T-cell (primary cell): ENCODE data around the gene CDC6. TPM values are rescaled to one million over a fixed set of nuclear protein-coding genes. Genes with fewer than 3 reads are reported as not detected.

ENCODE experiments used
- ATAC-seq, 4 experiments: fragments of 200-7000 bp in 3 of 4; fragments of 150-1000 bp in 1 of 4; cut with Tn5 transposase; replicated peaks in 1 of 4; 1 replicate in 3 of 4; 2 replicates in 1 of 4; pipeline ENCODE4 v1.10.0; 2021; ENCODE audit warnings: moderate library complexity in 3 of 4, mild to moderate bottlenecking in 2 of 4, moderate number of reproducible peaks in 1 of 4
- CTCF ChIA-PET, 2 donors: fragments of 300-600 bp; sonication (Branson Sonifier 250); formaldehyde crosslinking; loops; one replicate each; lab custom pipeline; 2022; ENCODE audit warnings: antibody characterized with exemption in 2 of 2; lab: Charles Lee
- POLR2A ChIA-PET, 2 donors: fragments of 300-600 bp; sonication (Branson Sonifier 250); formaldehyde crosslinking; loops; one replicate each; lab custom pipeline; 2022; ENCODE audit warnings: antibody characterized with exemption in 2 of 2; lab: Charles Lee
- DNase-seq, 35 experiments: peaks; one replicate each; pipeline versions ENCODE4 v3.0.0 to v3.0.0-alpha.2; 2013 to 2023
- H3K27ac ChIP-seq: one replicate; pipeline ENCODE4 v1.5.1; 2013; ENCODE audit warnings: low read length
- H3K27me3 ChIP-seq, 2 experiments: replicated peaks in 1 of 2; 1 replicate in 1 of 2; 2 replicates in 1 of 2; pipeline versions ENCODE4 v1.6.1 to v1.7.0; 2013; ENCODE audit warnings: low read length in 1 of 2, mixed read lengths in 1 of 2; ENCODE audit not compliant: control insufficient read depth in 2 of 2, insufficient read depth in 2 of 2; ENCODE audit errors: extremely low read depth in 1 of 2
- H3K36me3 ChIP-seq, 2 donors: 1 replicate in 1 of 2; 2 replicates in 1 of 2; pipeline versions ENCODE4 v1.6.1 to v1.7.0; 2013; ENCODE audit warnings: low read length in 1 of 2; ENCODE audit not compliant: control insufficient read depth in 2 of 2, insufficient read depth in 1 of 2; ENCODE audit errors: extremely low read depth in 1 of 2
- H3K4me1 ChIP-seq, 2 experiments: 1 replicate in 1 of 2; 2 replicates in 1 of 2; pipeline versions ENCODE4 v1.6.1 to v1.7.0; 2013; ENCODE audit warnings: low read length in 2 of 2, mixed read lengths in 1 of 2; ENCODE audit not compliant: insufficient read depth in 2 of 2, control insufficient read depth in 1 of 2; ENCODE audit errors: extremely low read depth in 1 of 2
- H3K4me3 ChIP-seq, 2 donors: 1 replicate in 1 of 2; 2 replicates in 1 of 2; pipeline versions ENCODE4 v1.5.1 to v1.7.0; 2013; ENCODE audit warnings: mild to moderate bottlenecking in 2 of 2, low read length in 1 of 2, moderate library complexity in 1 of 2; ENCODE audit not compliant: control insufficient read depth in 1 of 2; ENCODE audit errors: extremely low read depth in 1 of 2
- H3K9me3 ChIP-seq: 2 replicates; pipeline ENCODE4 v1.7.0; 2013
- H3K27ac Mint-ChIP-seq, 2 donors: one replicate each; pipeline ENCODE4 v1.8.0; 2020 to 2021; ENCODE audit warnings: mild to moderate bottlenecking in 2 of 2, mixed read lengths in 2 of 2
- H3K27me3 Mint-ChIP-seq, 2 donors: one replicate each; pipeline ENCODE4 v1.8.0; 2021 to 2022; ENCODE audit warnings: mixed read lengths in 2 of 2
- H3K36me3 Mint-ChIP-seq: one replicate; pipeline ENCODE4 v1.8.0; 2021; ENCODE audit warnings: mixed read lengths
- H3K4me1 Mint-ChIP-seq, 3 donors: one replicate each; pipeline ENCODE4 v1.8.0; 2020 to 2022; ENCODE audit warnings: mixed read lengths in 3 of 3, mild to moderate bottlenecking in 1 of 3
- H3K4me3 Mint-ChIP-seq, 3 donors: one replicate each; pipeline ENCODE4 v1.8.0; 2020 to 2022; ENCODE audit warnings: mild to moderate bottlenecking in 3 of 3, mixed read lengths in 3 of 3, moderate library complexity in 3 of 3
- H3K9me3 Mint-ChIP-seq, 3 donors: one replicate each; pipeline ENCODE4 v1.8.0; 2020 to 2022; ENCODE audit warnings: mixed read lengths in 3 of 3
- WGBS: methylation state at CpG from one replicate; pipeline ENCODE4 v1.1.5; 2013; ENCODE audit warnings: missing lambda C conversion rate; ENCODE audit not compliant: insufficient coverage; 5-methylcytosine and 5-hydroxymethylcytosine counted together
- total RNA-seq, 35 experiments: library from RNA in 6 of 35; stranded (reverse) in 6 of 35; fragments of 120-200 nt in 1 of 35; gene quantifications; one replicate each; pipeline versions ENCODE4 v1.2.1 to v1.2.4 and lab custom pipeline; 2013 to 2026

Gene CDC6
- total RNA-seq, 5 donors from 2014 or later (not counting 1 experiment from before 2014, with no cell fraction given): 1.3 to 3.2 (median 2.1) TPM

DNA sequence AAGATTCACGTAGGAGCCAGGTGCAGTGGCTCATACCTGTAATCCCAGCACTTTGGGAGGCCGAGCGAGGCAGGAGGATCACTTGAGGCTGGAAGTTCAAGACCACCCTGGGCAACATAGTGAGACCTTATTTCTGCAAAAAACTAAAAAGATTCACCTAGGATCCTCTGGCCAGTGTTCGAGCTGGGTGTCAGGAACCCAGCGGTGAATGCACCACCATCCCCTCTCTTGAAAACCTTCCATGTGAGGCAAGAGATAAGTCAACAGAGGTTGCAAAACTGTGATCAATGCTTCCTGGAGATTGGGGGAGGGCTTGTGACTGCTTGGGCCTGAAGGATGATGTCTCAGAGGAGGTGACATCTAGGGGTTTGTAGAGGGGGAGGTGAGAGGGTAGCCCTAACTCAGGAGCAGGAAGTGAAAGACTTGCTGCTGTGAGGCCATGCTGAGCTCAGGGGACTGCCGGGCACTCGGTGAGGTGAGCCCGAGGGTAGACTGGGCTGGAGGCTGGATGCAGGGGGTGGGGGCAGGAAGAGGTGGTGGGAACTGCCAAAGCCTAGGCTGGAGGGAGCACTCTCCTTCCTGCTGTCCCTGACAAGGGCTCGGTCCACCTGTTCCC lies 65.2 kb downstream of the CDC6 start:
- Mint-ChIP-seq H3K36me3 (peaks cover 32% of the 10 kb centered on the region), H3K27ac (peak overlapping the region; percentile 77 to 80), H3K9me3 (no peaks in the 10 kb centered on the region), H3K27me3 (no peaks in the 10 kb centered on the region), H3K4me3 (peak overlapping the region in 1 of 3 donors; percentile 10), H3K4me1 (peaks cover 29 to 37% (median 35%) of the 10 kb centered on the region in 3 donors)
- H3K27ac ChIP-seq: no peak overlapping the region
- ChIA-PET CTCF (interaction anchor here in 1 of 2 donors (0.8 to 6.1 kb wide), 4 partner anchors 29 to 50 kb away, joined by 3 to 69 read pairs (median 14); no protein-coding TSS in a partner anchor), POLR2A (no interaction called here)
- WGBS: 71% methylated on average over 7 of the region's 9 CpGs
- peaks cover 0 to 33% of the 10 kb centered on the region in 2 experiments for H3K4me1 ChIP-seq
- H3K9me3 ChIP-seq: no peaks in the 10 kb centered on the region
- DNase-seq (peak in 1 of 35 experiments; percentile 28), ATAC-seq (peak in 1 of 4 experiments; percentile 38)
- H3K27me3 ChIP-seq: no peaks in the 10 kb centered on the region
- no peak overlapping the region for H3K4me3 ChIP-seq
- H3K36me3 ChIP-seq: peaks cover 29 to 69% of the 10 kb centered on the region in 2 donors

Other genes with a start within 250 kb of the CDC6 start
- gene MED24, start 233.5 kb upstream of the CDC6 start, total RNA-seq: 100 to 1,000 TPM in 1 of 5 donors, 10 to 100 TPM in 4; 75.9 to 104 (median 87.0) TPM
- 10 to 100 TPM; 30.4 to 54.0 (median 48.9) TPM for gene THRA, start 224.9 kb upstream of the CDC6 start, total RNA-seq
- gene NR1D1, start 187.3 kb upstream of the CDC6 start, total RNA-seq: 10 to 100 TPM; 11.5 to 33.6 (median 21.9) TPM
- 100 to 1,000 TPM; 106 to 136 (median 115) TPM for gene MSL1, start 165.9 kb upstream of the CDC6 start, total RNA-seq
- 100 to 1,000 TPM; 116 to 161 (median 126) TPM for gene CASC3, start 147.3 kb upstream of the CDC6 start, total RNA-seq
- 1 to 10 TPM; 4.6 to 10.0 (median 6.2) TPM for gene RAPGEFL1, start 110.4 kb upstream of the CDC6 start, total RNA-seq
- 10 to 100 TPM; 23.1 to 42.1 (median 32.1) TPM for gene WIPF2, start 68.6 kb upstream of the CDC6 start, total RNA-seq
- gene RARA, start 21.3 kb downstream of the CDC6 start, total RNA-seq: 10 to 100 TPM; 46.8 to 90.7 (median 69.1) TPM
- not detected for gene GJD3, start 76.9 kb downstream of the CDC6 start, total RNA-seq
- 1 to 10 TPM; 2.3 to 4.2 (median 2.7) TPM for gene TOP2A, start 130.0 kb downstream of the CDC6 start, total RNA-seq
- gene IGFBP4, start 155.6 kb downstream of the CDC6 start, total RNA-seq: 10 to 100 TPM in 3 of 5 donors, 1 to 10 TPM in 2; 4.0 to 12.3 (median 11.3) TPM
- gene TNS4, start 213.7 kb downstream of the CDC6 start, total RNA-seq: 1 to 10 TPM in 2 of 5 donors, under 1 TPM in 3; 0.55 to 3.7 (median 0.66) TPM